Measurements from ENCODE around the gene AKIRIN1.
"Not testable (repeated sequence)": the region's sequence is repeated elsewhere in the genome, so short reads cannot be mapped to it uniquely, and the experiment has no call there.

AKIRIN1 gene

DNA sequence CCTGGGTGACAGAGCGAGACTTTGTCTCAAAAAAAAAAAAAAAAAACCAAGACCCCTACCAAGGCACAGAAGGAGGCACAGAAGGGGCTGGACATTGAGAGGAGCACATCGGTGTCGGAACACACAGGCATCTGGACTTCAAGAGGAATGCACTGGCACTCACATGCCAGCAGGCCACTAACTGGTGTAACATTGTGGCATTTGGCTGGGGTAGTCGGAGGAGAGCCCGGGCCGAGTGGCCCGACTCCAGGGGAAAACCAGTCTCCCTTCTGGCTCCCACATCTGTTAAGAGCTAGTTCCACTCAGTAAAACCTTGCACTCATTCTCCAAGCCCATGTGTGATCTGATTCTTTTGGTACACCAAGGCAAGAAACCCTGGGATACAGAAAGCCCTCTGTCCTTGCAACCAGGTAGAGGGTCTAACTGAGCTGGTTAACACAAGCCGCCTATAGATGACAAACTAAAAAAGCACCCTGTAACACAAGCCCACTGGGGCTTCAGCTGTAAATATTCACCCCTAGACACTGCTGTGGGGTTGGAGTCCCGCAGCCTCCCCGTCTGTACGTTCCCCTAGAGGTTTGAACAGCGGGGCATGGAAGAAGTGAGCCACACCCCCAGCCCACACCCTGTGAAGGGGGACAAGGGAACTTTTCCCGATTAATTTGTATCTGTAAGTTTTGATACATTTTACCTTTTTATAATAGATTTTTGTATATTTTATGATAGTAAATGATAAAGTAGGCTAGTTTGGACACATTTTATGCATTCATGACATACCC lies 17.2 kb upstream of the AKIRIN1 start:
- no peak for FAIRE-seq
- TF ChIP-seq TAF1 (IDR thresholded peaks at IDR 0.05; ENCODE audit: borderline replicate concordance, low read depth, low read length), result no peak
- TF ChIP-seq POLR2AphosphoS5 (IDR thresholded peaks at IDR 0.05; ENCODE audit: low read depth, low read length), result no peak
- TF ChIP-seq POLR2A (IDR thresholded peaks at IDR 0.05; ENCODE audit: low read depth, low read length), result no peak
- DNase-seq (ENCODE audit: insufficient read length), result no peak

DNA sequence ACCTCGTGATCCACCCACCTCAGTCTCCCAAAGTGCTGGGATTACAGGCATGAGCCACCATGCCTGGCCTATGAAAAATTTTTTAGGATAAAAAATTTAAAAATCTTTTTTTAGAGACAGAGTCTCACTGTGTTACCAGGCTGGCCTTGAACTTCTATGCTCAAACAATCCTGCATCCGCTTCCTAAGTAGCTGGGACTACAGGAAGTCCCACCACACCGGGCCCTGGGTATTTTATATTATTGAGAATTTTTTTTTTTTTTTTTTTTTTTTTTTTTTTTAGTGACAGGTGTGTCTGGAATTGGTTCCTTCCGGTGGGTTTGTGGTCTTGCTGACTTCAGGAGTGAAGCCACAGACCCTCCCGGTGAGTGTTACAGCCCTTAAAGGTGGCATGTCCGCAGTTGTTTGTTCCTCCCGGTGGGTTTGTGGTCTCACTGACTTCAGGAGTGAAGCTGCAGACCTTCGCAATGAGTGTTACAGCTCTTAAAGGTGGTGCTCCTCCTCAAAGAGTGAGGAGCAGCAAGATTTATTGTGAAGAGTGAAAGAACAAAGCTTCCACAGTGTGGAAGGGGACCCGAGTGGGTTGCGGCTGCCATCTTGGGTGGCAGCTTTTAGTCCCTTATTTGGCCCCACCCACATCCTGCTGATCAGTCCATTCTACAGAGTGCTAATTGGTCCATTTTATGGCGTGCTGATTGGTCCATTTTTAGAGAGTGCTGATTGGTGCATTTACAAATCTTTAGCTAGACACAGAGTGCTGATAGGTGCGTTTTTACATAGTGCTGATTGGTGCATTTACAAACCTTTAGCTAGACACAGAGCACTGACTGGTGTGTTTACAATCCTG lies 13.5 kb upstream of the AKIRIN1 start:
- FAIRE-seq; DNase-seq (ENCODE audit: insufficient read length): not testable (repeated sequence)

GRCh38 chr1:38978245-38978542 lies 12.9 kb upstream of the AKIRIN1 start:
- DNase-seq (ENCODE audit: insufficient read length); FAIRE-seq: not testable (repeated sequence)

GRCh38 chr1:38979380-38979779 lies 11.7 kb upstream of the AKIRIN1 start:
- DNase-seq (ENCODE audit: insufficient read length); FAIRE-seq: not testable (repeated sequence)

GRCh38 chr1:38989979-38990378 lies 1.1 kb upstream of the AKIRIN1 start:
- TF ChIP-seq POLR2AphosphoS5 (IDR thresholded peaks at IDR 0.05; ENCODE audit: low read depth, low read length), result no peak
- no peak for TF ChIP-seq POLR2A (IDR thresholded peaks at IDR 0.05; ENCODE audit: low read depth, low read length)
- no peak for TF ChIP-seq TAF1 (IDR thresholded peaks at IDR 0.05; ENCODE audit: borderline replicate concordance, low read depth, low read length)
- DNase-seq (ENCODE audit: insufficient read length) (no peak), FAIRE-seq (no peak)

DNA sequence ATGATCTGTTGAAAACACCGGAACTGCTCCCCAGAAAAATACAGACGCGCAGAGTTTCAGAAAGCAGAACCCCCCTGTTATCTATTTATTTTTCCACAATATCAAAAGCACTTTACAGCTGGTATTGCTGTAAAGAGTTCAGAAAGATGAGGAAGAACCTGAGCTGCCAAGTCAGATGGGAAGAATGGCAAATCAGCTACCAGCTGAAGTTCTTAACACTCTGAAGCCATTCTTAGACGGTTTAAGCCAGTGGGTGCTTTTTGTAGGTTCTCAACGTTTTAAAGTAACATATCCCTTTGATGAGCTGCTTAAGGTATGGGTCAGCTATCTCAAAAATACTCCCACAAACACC lies 714 bp upstream of the AKIRIN1 start:
- DNase-seq (ENCODE audit: insufficient read length), result no peak
- TF ChIP-seq POLR2A (IDR thresholded peaks at IDR 0.05; ENCODE audit: low read depth, low read length), result no peak
- TF ChIP-seq TAF1 (IDR thresholded peaks at IDR 0.05; ENCODE audit: borderline replicate concordance, low read depth, low read length), result no peak
- no peak for TF ChIP-seq POLR2AphosphoS5 (IDR thresholded peaks at IDR 0.05; ENCODE audit: low read depth, low read length)
- FAIRE-seq, result peak; percentile 38

GRCh38 chr1:38991638-38992411 lies 749 bp downstream of the AKIRIN1 start:
- FAIRE-seq (peak; percentile 69), DNase-seq (ENCODE audit: insufficient read length) (no peak)
- TF ChIP-seq POLR2A (IDR thresholded peaks at IDR 0.05; ENCODE audit: low read depth, low read length) (no peak), POLR2AphosphoS5 (IDR thresholded peaks at IDR 0.05; ENCODE audit: low read depth, low read length) (no peak), TAF1 (IDR thresholded peaks at IDR 0.05; ENCODE audit: borderline replicate concordance, low read depth, low read length) (no peak)

DNA sequence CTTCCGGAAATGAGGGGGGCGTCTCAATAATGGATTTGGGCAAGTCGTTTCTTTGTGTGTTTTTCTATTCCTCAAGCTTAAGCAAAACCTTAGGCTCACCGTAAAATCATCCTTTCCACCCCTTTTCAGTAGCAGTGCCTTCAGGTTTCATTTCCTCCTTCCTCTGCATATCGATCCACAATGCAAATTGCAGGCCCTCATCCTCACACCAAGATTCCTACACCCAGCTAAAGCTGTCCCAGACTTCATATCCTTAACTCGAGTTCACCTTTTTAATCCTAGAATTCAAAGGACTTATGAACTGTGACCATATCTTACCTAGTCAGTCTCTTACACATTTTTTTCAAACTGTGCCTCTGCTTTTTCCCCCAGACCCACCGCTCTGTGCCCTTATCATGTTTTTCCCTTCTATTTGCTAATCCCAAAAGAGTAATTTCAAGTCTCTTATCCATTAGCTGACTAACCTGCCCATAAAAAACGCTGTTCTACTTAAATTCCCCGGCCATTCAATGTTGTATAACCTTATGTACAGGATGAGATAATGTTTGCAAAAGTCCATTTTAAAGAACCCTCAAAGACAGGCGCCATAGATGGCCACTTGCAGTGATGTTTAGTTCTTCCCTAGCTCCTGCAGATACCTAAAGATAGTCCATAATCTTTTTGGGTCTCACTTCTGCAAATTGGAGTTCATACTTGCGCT lies 1.5 kb downstream of the AKIRIN1 start:
- DNase-seq (ENCODE audit: insufficient read length) (no peak), FAIRE-seq (peak; percentile 60)
- no peak for TF ChIP-seq POLR2AphosphoS5 (IDR thresholded peaks at IDR 0.05; ENCODE audit: low read depth, low read length)
- TF ChIP-seq POLR2A (IDR thresholded peaks at IDR 0.05; ENCODE audit: low read depth, low read length), result no peak
- TF ChIP-seq TAF1 (IDR thresholded peaks at IDR 0.05; ENCODE audit: borderline replicate concordance, low read depth, low read length), result no peak

- TF ChIP-seq TAF1 (IDR thresholded peaks at IDR 0.05; ENCODE audit: borderline replicate concordance, low read depth, low read length) (no peak), POLR2A (IDR thresholded peaks at IDR 0.05; ENCODE audit: low read depth, low read length) (no peak), POLR2AphosphoS5 (IDR thresholded peaks at IDR 0.05; ENCODE audit: low read depth, low read length) (no peak)
- DNase-seq (ENCODE audit: insufficient read length) (no peak), FAIRE-seq (peak; percentile 36)
These were observed 3.1 kb downstream of the AKIRIN1 start for GRCh38 chr1:38994196-38994595.

- FAIRE-seq (peak; percentile 38), DNase-seq (ENCODE audit: insufficient read length) (no peak)
- TF ChIP-seq POLR2AphosphoS5 (IDR thresholded peaks at IDR 0.05; ENCODE audit: low read depth, low read length), result no peak
- TF ChIP-seq POLR2A (IDR thresholded peaks at IDR 0.05; ENCODE audit: low read depth, low read length), result no peak
- TF ChIP-seq TAF1 (IDR thresholded peaks at IDR 0.05; ENCODE audit: borderline replicate concordance, low read depth, low read length), result no peak
These were observed 6.2 kb downstream of the AKIRIN1 start for GRCh38 chr1:38997034-38997900.

- DNase-seq (ENCODE audit: insufficient read length) (no peak), FAIRE-seq (no peak)
- no peak for TF ChIP-seq POLR2A (IDR thresholded peaks at IDR 0.05; ENCODE audit: low read depth, low read length)
- TF ChIP-seq POLR2AphosphoS5 (IDR thresholded peaks at IDR 0.05; ENCODE audit: low read depth, low read length), result no peak
- TF ChIP-seq TAF1 (IDR thresholded peaks at IDR 0.05; ENCODE audit: borderline replicate concordance, low read depth, low read length), result no peak
These were observed 6.8 kb downstream of the AKIRIN1 start for GRCh38 chr1:38997901-38998190.

Measured in GM12892 (cell line).